GM21737 (cell line): ENCODE data around the gene ZFAND3.
"Not testable (repeated sequence)": the region's sequence is repeated elsewhere in the genome, so short reads cannot be mapped to it uniquely, and the experiment has no call there.

ENCODE experiments used
- ATAC-seq: cut with Tn5 transposase; IDR thresholded peaks from one replicate; pipeline ENCODE4 v1.9.1; 2021; ENCODE audit warnings: mild to moderate bottlenecking, moderate library complexity; ENCODE audit not compliant: unreplicated experiment

ZFAND3 gene

DNA sequence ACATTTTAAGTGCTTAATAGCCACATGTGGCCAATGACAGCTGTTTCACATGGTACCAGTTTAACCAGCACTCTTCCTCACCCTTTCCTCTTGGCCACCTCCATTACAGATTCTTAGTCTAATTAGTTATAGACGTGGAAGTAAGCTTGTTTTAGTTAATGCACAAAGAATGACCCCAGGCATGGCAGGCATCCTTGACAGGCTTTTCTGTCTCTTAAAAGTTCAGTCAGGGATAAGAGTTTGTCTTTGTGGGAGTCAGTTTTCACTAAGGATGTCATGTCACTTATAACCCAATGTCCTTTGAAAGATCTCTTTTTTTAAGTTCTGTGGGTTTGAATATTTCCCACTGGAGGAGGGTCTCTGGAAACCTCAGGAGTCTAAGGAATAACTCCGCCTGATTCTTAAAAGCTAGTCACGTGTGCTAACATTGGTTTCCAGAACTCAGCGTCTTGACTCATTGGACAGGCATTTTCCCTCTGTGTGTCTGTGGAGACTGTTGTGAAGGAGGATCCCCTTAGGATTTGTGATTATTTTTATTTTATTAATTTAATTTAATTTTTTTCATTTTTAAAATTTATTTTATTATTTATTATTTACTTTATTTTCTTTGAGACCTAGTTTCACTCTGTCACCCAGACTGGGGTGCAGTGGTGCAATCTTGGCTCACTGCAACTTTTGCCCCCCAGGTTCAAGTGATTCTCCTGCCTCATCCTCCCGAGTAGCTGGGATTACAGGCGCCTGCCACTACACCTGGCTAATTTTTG is 171.4 kb downstream of the ZFAND3 start:
- no peak for ATAC-seq

DNA sequence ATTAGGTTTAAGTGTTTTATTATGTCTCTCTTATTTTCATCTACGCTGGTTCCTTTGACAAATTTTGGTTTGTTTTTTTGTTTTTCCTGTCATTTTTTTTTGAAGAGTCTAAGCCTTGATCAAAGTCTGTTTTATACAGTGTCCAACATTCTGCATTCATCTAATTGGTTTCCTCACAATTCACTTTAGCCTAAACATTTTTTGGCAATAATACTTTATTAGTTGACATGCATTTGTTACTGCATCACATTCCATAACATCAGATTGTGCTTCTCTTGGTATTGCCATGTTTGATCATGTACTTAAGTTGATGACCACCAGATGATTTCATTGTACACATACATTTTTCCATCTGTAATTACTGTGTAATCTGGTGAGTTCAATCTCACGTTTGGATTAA is 173.2 kb downstream of the ZFAND3 start:
- no peak for ATAC-seq

GRCh38 chr6:37993194-37993593 is 173.7 kb downstream of the ZFAND3 start:
- ATAC-seq = not testable (repeated sequence)

- ATAC-seq = no peak
Measured at GRCh38 chr6:37993596-37993995, 174.1 kb downstream of the ZFAND3 start.

DNA sequence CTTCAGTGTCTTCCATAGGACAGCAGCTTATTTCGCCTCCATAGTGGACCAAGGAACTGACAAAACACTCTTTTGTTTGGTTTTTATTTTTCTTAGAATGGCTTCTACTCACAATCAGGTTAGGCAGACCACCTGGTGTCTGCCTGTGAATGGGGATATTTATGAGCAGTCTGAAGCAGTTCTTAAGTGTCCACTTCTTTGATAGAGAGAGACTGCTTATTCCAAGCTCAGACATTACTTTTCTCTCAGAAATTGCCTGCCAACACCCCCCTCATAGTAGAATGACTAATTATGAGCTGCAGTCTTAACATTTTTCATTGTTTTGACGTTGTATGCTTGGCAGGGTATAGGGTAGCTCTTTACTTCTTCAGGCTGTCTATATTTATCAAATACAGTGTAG is 174.7 kb downstream of the ZFAND3 start:
- ATAC-seq = no peak

GRCh38 chr6:37998366-37998765 is 178.8 kb downstream of the ZFAND3 start:
- ATAC-seq = no peak

GRCh38 chr6:38001386-38001785 is 181.9 kb downstream of the ZFAND3 start:
- ATAC-seq = no peak

- ATAC-seq = no peak
Measured at GRCh38 chr6:38004908-38005307, 185.4 kb downstream of the ZFAND3 start.

GRCh38 chr6:38011937-38012336 is 192.4 kb downstream of the ZFAND3 start:
- no peak for ATAC-seq

- no peak for ATAC-seq
Measured at GRCh38 chr6:38012573-38012972, 193.0 kb downstream of the ZFAND3 start.

- ATAC-seq = no peak
Measured at GRCh38 chr6:38015341-38015740, 195.8 kb downstream of the ZFAND3 start.

GRCh38 chr6:38016824-38017223 is 197.3 kb downstream of the ZFAND3 start:
- ATAC-seq = no peak

DNA sequence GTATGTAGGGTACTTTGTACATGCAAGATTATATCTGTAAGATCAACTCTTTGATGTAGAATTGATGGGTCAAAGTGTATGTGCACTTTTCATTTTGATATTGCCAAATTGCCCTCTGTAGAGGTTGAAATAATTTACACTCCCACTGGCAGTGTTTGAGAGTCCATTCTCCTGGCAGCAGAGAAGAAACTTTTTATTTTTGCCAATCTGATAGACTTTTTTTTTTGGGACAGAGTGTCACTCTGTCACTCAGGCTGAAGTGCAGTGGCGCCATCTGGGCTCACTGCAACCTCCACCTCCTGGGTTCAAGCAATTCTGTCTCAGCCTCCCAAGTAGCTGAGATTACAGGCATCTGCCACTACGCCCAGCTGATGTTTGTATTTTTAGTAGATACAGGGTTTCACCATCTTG is 199.2 kb downstream of the ZFAND3 start:
- ATAC-seq = no peak

DNA sequence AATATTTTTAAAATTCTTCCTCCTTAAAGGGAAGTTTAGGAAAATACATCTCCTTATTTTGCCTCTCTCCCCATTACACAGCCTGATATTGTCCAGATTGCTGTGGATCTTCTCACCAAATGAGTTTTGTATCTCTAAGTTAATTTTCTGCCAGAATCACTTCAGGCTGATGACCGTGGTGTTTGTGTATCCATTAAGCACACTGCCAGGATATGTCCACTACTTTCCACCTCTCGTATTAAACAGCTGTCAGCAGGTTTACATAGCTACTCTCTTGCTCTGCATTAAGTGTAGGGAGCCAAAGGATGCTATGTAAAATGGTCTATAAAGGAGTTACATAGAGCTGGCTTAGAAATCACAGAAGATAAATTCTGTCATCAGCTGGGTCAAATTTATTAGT is 201.1 kb downstream of the ZFAND3 start:
- no peak for ATAC-seq

- ATAC-seq = no peak
Measured at GRCh38 chr6:38021029-38021428, 201.5 kb downstream of the ZFAND3 start.

- ATAC-seq = no peak
Measured at GRCh38 chr6:38021571-38021970, 202.0 kb downstream of the ZFAND3 start.

DNA sequence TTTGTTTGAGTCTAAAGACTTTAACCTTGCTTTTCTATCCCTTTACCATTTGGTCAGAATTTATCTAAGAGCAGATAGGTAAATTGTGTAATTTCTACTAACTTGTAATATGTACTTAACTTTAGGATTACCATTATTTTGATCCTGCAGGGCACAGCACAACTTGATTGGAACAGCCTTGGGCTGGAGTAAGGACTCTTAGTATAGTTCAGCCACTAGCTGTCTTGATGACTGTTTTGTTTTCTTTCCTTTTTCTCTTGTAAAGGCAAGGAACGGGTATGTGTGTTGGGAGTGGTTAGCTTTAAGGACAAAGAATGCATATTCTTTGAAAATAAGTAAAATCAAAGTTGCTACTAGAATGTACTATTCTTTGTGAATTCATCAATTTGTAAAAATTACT is 203.2 kb downstream of the ZFAND3 start:
- ATAC-seq = no peak

GRCh38 chr6:38024908-38025307 is 205.4 kb downstream of the ZFAND3 start:
- no peak for ATAC-seq

- no peak for ATAC-seq
Measured at GRCh38 chr6:38025451-38025850, 205.9 kb downstream of the ZFAND3 start.

DNA sequence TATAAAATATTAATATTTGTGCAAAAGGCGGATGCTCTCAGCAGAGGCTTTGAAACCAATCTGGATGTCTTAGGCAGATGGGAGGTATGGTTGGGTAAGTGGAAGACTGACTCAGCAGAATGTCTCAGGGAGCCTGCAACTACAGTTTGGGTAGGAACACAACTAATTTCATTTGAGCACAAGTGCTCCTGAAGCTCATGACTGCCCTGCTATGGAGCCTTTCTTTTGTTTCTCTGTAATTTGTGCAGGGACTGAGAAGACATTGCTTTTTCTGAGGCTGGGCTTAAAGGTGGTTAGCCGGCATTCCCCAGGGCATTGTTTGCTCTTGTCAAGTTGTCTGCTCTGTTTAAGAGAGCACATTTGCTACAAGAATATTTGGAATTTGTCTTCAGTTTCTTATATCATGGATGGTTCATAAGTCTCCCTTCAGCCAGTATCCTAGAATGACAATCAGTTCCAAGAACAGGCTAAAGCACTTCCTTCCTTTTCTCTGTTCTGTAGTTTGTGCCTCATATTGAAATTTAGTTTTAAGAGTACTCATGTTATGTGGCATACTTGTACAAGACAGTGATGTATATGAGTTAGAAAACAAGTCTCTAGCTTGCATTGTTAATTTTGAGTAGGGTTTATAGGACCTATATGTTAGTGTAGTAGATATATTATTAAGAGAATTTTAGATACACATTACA is 208.3 kb downstream of the ZFAND3 start:
- ATAC-seq = no peak

DNA sequence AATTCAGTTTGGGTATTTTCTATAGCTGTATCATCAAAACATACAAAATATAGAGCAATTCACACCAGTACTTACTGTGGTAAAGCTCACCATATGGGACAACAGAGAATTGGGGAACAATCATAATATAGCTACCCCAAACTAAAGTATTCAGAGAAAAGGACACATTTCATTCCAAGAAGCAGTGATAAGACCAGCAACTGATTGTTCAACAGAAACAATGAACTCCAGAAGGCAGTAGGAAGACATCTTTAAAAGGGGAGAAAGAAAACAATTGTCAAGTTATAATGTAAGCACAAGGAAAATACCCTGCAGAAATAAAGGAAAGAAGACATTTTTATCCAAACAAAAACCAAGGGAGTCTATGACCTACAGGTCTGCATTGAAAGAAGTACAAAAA is 210.9 kb downstream of the ZFAND3 start:
- ATAC-seq = no peak

DNA sequence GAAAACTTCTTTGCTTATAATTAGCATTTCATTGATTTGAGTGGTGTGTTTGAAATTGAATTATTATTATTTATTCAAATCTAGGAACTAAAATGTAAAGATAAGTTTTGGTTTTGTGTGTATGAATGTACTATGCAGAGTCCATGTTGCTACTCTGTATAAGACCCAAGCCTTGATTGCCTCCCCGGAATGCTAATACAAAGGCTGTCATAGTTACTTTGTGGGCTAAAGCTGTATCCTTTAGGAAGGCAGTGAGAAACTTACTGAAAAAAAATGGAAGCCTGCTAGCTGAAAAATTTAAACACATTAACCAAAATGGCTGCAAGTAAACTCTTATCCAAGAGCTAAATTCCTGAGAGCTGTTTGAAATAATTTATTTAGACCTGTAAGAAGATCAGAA is 213.3 kb downstream of the ZFAND3 start:
- no peak for ATAC-seq
